H9 (cell line): ENCODE measurements around the gene NDUFA5. TPM values are rescaled to one million over a fixed set of nuclear protein-coding genes. Genes with fewer than 3 reads are reported as not detected.

Experiments used
- DNase-seq: peaks from one replicate; pipeline ENCODE4 v3.0.0-alpha.2; 2017
- H2AFZ ChIP-seq: one replicate; pipeline ENCODE4 v1.6.1; 2013; ENCODE audit warnings: mild to moderate bottlenecking, low read length, control low read depth, moderate library complexity
- H2AK5ac ChIP-seq: 2 replicates; pipeline ENCODE4 v1.6.1; 2013; ENCODE audit warnings: low read length, control low read depth, mixed read lengths; ENCODE audit not compliant: insufficient read length
- H2BK120ac ChIP-seq: one replicate; pipeline ENCODE4 v1.6.1; 2013; ENCODE audit warnings: low read depth, mild to moderate bottlenecking, low read length, control low read depth, inconsistent platforms; ENCODE audit not compliant: poor library complexity, severe bottlenecking
- H2BK12ac ChIP-seq: 2 replicates; pipeline ENCODE4 v1.6.1; 2013; ENCODE audit warnings: low read length, control low read depth, mixed read lengths, low read depth; ENCODE audit not compliant: insufficient read length
- H2BK15ac ChIP-seq: 2 replicates; pipeline ENCODE4 v1.6.1; 2013; ENCODE audit warnings: low read depth, low read length, control low read depth
- H2BK20ac ChIP-seq: one replicate; pipeline ENCODE4 v1.6.1; 2013; ENCODE audit warnings: low read depth, mild to moderate bottlenecking, low read length, control low read depth, inconsistent platforms; ENCODE audit not compliant: poor library complexity, severe bottlenecking
- H2BK5ac ChIP-seq: 2 replicates; pipeline ENCODE4 v1.6.1; 2013; ENCODE audit warnings: low read length, control low read depth, mixed read lengths; ENCODE audit not compliant: insufficient read length
- H3K14ac ChIP-seq: 2 replicates; pipeline ENCODE4 v1.6.1; 2013; ENCODE audit warnings: low read length, control low read depth; ENCODE audit not compliant: insufficient read depth
- H3K18ac ChIP-seq: 2 replicates; pipeline ENCODE4 v1.6.1; 2013; ENCODE audit warnings: low read depth, mild to moderate bottlenecking, mixed read lengths, low read length, control low read depth; ENCODE audit not compliant: insufficient read length
- H3K23ac ChIP-seq: 2 replicates; pipeline ENCODE4 v1.6.1; 2013; ENCODE audit warnings: low read length, control low read depth, mixed read lengths, low read depth; ENCODE audit not compliant: insufficient read length
- H3K23me2 ChIP-seq: 2 replicates; pipeline ENCODE4 v1.6.1; 2013; ENCODE audit warnings: low read depth, mild to moderate bottlenecking, mixed read lengths, low read length, control low read depth; ENCODE audit not compliant: insufficient read length, poor library complexity, severe bottlenecking
- H3K27ac ChIP-seq: 2 replicates; pipeline ENCODE4 v1.5.1; 2013; ENCODE audit warnings: low read length, control low read depth, mixed read lengths, low read depth; ENCODE audit not compliant: insufficient read length
- H3K27me3 ChIP-seq: 2 replicates; pipeline ENCODE4 v1.6.1; 2013; ENCODE audit warnings: low read length, control low read depth, inconsistent platforms; ENCODE audit not compliant: insufficient read depth
- H3K4ac ChIP-seq: 2 replicates; pipeline ENCODE4 v1.6.1; 2013; ENCODE audit warnings: low read depth, mild to moderate bottlenecking, control low read depth, inconsistent platforms, low read length, moderate library complexity
- H3K4me1 ChIP-seq: 2 replicates; pipeline ENCODE4 v1.6.1; 2013; ENCODE audit warnings: low read length, control low read depth, inconsistent platforms; ENCODE audit not compliant: insufficient read depth
- H3K4me2 ChIP-seq: 2 replicates; pipeline ENCODE4 v1.6.1; 2013; ENCODE audit warnings: low read length, control low read depth, mixed read lengths; ENCODE audit not compliant: insufficient read length, insufficient read depth
- H3K56ac ChIP-seq: 2 replicates; pipeline ENCODE4 v1.6.1; 2013; ENCODE audit warnings: low read depth, mild to moderate bottlenecking, mixed read lengths, low read length, control low read depth; ENCODE audit not compliant: insufficient read length
- H3K79me1 ChIP-seq: 2 replicates; pipeline ENCODE4 v1.6.1; 2013; ENCODE audit warnings: low read depth, mild to moderate bottlenecking, moderate library complexity, low read length, control low read depth, inconsistent platforms; ENCODE audit not compliant: insufficient read depth, poor library complexity, severe bottlenecking
- H3K79me2 ChIP-seq: 2 replicates; pipeline ENCODE4 v1.6.1; 2013; ENCODE audit warnings: low read length, control low read depth, inconsistent platforms; ENCODE audit not compliant: insufficient read depth
- H3K9ac ChIP-seq: 2 replicates; pipeline ENCODE4 v1.6.1; 2013; ENCODE audit warnings: low read length, control low read depth, mixed read lengths; ENCODE audit not compliant: insufficient read length; ENCODE audit errors: extremely low read depth
- H3K9me3 ChIP-seq: one replicate; pipeline ENCODE4 v1.6.1; 2013; ENCODE audit warnings: low read depth, low read length, inconsistent platforms; ENCODE audit not compliant: control insufficient read depth
- H3T11ph ChIP-seq: one replicate; pipeline ENCODE4 v1.6.1; 2013; ENCODE audit warnings: mild to moderate bottlenecking, low read length, control low read depth, inconsistent platforms
- H4K20me1 ChIP-seq: one replicate; pipeline ENCODE4 v1.6.1; 2013; ENCODE audit not compliant: control insufficient read depth, insufficient read length, insufficient read depth
- H4K5ac ChIP-seq: 2 replicates; pipeline ENCODE4 v1.6.1; 2013; ENCODE audit warnings: low read depth, mild to moderate bottlenecking, mixed read lengths, low read length, control low read depth; ENCODE audit not compliant: insufficient read length
- H4K8ac ChIP-seq: replicated peaks from 2 replicates; pipeline ENCODE4 v1.6.1; 2013; ENCODE audit warnings: low read length, control low read depth, mixed read lengths, low read depth; ENCODE audit not compliant: insufficient read length
- H4K91ac ChIP-seq: 2 replicates; pipeline ENCODE4 v1.6.1; 2013; ENCODE audit warnings: low read depth, mild to moderate bottlenecking, moderate library complexity, mixed read lengths, low read length, control low read depth; ENCODE audit not compliant: insufficient read length
- H3K27ac Mint-ChIP-seq, 3 experiments: 2 replicates in 2 of 3; 3 replicates in 1 of 3; pipeline ENCODE4 v1.8.0; 2020 to 2021; ENCODE audit warnings: mixed read lengths in 3 of 3, mild to moderate bottlenecking in 1 of 3, moderate library complexity in 1 of 3
- H3K27me3 Mint-ChIP-seq: 2 replicates; pipeline ENCODE4 v1.8.0; 2021; ENCODE audit warnings: low read depth, mild to moderate bottlenecking, moderate library complexity, mixed read lengths
- H3K36me3 Mint-ChIP-seq, 3 experiments: 2 replicates in 2 of 3; 3 replicates in 1 of 3; pipeline ENCODE4 v1.8.0; 2020 to 2021; ENCODE audit warnings: low read depth in 3 of 3, mixed read lengths in 3 of 3; ENCODE audit not compliant: insufficient read depth in 1 of 3
- H3K4me1 Mint-ChIP-seq, 2 experiments: 2 replicates each; pipeline ENCODE4 v1.8.0; 2020; ENCODE audit warnings: mixed read lengths in 2 of 2
- H3K4me3 Mint-ChIP-seq, 2 experiments: 2 replicates in 1 of 2; 3 replicates in 1 of 2; pipeline ENCODE4 v1.8.0; 2020 to 2021; ENCODE audit warnings: mild to moderate bottlenecking in 2 of 2, mixed read lengths in 2 of 2, moderate library complexity in 1 of 2
- H3K9me3 Mint-ChIP-seq, 2 experiments: 2 replicates in 1 of 2; 3 replicates in 1 of 2; pipeline ENCODE4 v1.8.0; 2020; ENCODE audit warnings: mild to moderate bottlenecking in 2 of 2, mixed read lengths in 2 of 2, moderate library complexity in 1 of 2
- WGBS: extraction: QIAGEN DNeasy Blood & Tissue Kit; methylation state at CpG from one replicate; pipeline ENCODE4 v1.1.7; 2013; ENCODE audit warnings: missing lambda C conversion rate, low lambda C conversion rate, mixed read lengths; ENCODE audit not compliant: insufficient read length; ENCODE audit errors: extremely low coverage; 5-methylcytosine and 5-hydroxymethylcytosine counted together
- total RNA-seq: library from RNA; stranded (reverse); gene quantifications from 2 replicates; pipeline ENCODE4 v1.2.1, GENCODE V29; 2021
- TF ChIP-seq, protein P1 (sequence below): fragments of 200-600 bp; sonication (generic); conservative IDR thresholded peaks from 3 replicates; pipeline ENCODE4 v1.8.0; 2021; ENCODE audit warnings: antibody characterized with exemption, mild to moderate bottlenecking

Gene NDUFA5
- total RNA-seq, 1 experiment from 2014 or later: 76.5 TPM

DNA sequence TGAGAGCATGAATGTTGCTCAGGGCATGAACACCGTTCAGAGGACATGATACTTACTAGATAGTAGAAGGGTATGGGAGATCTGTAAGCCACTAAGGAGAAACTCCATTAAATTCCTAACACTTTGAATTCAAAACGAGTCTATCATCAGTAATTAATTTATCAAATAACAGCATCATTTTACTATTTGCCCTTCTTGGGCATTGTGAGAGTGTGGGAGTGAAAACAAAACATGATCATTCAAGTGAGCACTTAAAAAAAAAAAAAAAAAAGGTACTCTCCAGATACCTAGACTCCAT lies 23.5 kb upstream of the NDUFA5 start:
- no peak overlapping the region for H4K8ac ChIP-seq
- no peaks in the 10 kb centered on the region for H3K79me2 ChIP-seq
- no peak overlapping the region for H2BK12ac ChIP-seq
- H3K18ac ChIP-seq: no peak overlapping the region
- no peak overlapping the region for H3T11ph ChIP-seq
- Mint-ChIP-seq H3K27ac (peak overlapping the region in 2 of 3 experiments; percentile 25 to 91; a peak in 2 of 7 replicates), H3K36me3 (no peaks in the 10 kb centered on the region), H3K9me3 (no peaks in the 10 kb centered on the region), H3K4me1 (peaks cover 15 to 17% of the 10 kb centered on the region in 2 experiments), H3K4me3 (no peak overlapping the region), H3K27me3 (no peaks in the 10 kb centered on the region)
- peaks cover 4% of the 10 kb centered on the region; the same call in 1 of the 2 replicates for H3K4me1 ChIP-seq
- H4K91ac ChIP-seq: no peak overlapping the region
- no peak overlapping the region for H3K56ac ChIP-seq
- no peak overlapping the region for H3K4ac ChIP-seq
- H2BK120ac ChIP-seq: no peak overlapping the region
- no CpG with 5 or more reads among the region's 2 CpGs for WGBS
- H2AFZ ChIP-seq: peak overlapping the region; percentile 79
- no peaks in the 10 kb centered on the region for H3K9me3 ChIP-seq
- H3K9ac ChIP-seq: no peak overlapping the region
- H3K23ac ChIP-seq: no peak overlapping the region
- no peak overlapping the region for H4K5ac ChIP-seq
- no peak overlapping the region for H2BK5ac ChIP-seq
- H3K4me2 ChIP-seq: no peak overlapping the region
- no peak overlapping the region for H3K27ac ChIP-seq
- no peak for DNase-seq
- TF ChIP-seq, protein P1, sequence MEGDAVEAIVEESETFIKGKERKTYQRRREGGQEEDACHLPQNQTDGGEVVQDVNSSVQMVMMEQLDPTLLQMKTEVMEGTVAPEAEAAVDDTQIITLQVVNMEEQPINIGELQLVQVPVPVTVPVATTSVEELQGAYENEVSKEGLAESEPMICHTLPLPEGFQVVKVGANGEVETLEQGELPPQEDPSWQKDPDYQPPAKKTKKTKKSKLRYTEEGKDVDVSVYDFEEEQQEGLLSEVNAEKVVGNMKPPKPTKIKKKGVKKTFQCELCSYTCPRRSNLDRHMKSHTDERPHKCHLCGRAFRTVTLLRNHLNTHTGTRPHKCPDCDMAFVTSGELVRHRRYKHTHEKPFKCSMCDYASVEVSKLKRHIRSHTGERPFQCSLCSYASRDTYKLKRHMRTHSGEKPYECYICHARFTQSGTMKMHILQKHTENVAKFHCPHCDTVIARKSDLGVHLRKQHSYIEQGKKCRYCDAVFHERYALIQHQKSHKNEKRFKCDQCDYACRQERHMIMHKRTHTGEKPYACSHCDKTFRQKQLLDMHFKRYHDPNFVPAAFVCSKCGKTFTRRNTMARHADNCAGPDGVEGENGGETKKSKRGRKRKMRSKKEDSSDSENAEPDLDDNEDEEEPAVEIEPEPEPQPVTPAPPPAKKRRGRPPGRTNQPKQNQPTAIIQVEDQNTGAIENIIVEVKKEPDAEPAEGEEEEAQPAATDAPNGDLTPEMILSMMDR: no peak
- H3K79me1 ChIP-seq: no peaks in the 10 kb centered on the region
- no peak overlapping the region for H2BK20ac ChIP-seq
- H3K14ac ChIP-seq: no peak overlapping the region
- H2BK15ac ChIP-seq: no peak overlapping the region
- no peaks in the 10 kb centered on the region for H3K27me3 ChIP-seq
- no peaks in the 10 kb centered on the region for H3K23me2 ChIP-seq
- H4K20me1 ChIP-seq: no peaks in the 10 kb centered on the region
- no peak overlapping the region for H2AK5ac ChIP-seq
